GM19463 (cell line): ENCODE data around the gene OR6C6.
"Not testable (repeated sequence)": the region's sequence is repeated elsewhere in the genome, so short reads cannot be mapped to it uniquely, and the experiment has no call there.

ENCODE experiments used
- ATAC-seq: cut with Tn5 transposase; IDR thresholded peaks from one replicate; pipeline ENCODE4 v1.9.1; 2021; ENCODE audit warnings: mild to moderate bottlenecking, moderate library complexity; ENCODE audit not compliant: unreplicated experiment

Gene OR6C6

DNA sequence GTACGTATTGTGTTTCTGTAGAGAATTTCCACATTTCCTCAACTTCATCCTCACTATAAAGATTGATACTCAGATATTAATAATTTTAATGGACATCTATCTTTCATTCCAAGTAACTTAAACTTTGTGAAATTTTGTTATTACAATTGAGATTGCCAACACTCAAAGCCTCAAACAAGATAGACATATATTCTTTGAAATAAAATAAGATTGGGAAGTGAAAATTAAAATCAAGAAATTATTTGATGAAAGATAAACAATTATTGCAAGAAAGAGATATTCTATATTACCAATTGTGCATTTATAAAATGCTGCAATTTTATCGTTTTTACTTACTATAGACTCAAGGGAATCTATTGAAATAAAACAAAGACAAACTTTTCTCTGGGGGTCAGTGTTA lies at the start of gene OR6C6:
Gene OR6C6 (minus strand): TSS at position 101 of the 400 bp plus-strand sequence. CDS start 1,337 bp downstream, outside the sequence.
- no peak for ATAC-seq

GRCh38 chr12:55336002-55336401 lies 39.6 kb upstream of the OR6C6 start:
- no peak for ATAC-seq

DNA sequence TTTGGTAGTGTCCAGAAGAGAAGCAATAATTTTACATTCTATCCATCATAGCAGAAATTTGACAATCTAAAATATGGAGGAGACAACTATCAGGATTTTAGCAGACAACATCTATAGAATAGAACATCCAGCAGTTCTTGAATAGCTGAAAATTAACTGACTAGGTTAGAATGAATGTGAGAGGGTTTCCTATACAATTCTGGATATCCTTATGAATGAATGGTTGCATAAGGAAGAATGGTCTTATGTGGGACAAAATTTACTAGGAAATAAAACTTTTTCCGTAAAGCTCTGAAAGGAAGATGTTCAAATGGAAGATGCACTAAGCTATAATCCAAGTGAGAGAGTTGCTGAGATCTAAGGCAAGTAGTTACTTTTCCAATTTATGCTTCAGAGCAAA lies 34.1 kb upstream of the OR6C6 start, which contains the start of gene OR6C3:
Gene OR6C3 (plus strand): TSS at position 301 of the 400 bp plus-strand sequence. CDS start 955 bp downstream, outside the sequence.
- no peak for ATAC-seq

- not testable (repeated sequence) for ATAC-seq
These were observed 29.4 kb upstream of the OR6C6 start for GRCh38 chr12:55325801-55326200.

- ATAC-seq: no peak
These were observed 23.8 kb upstream of the OR6C6 start for GRCh38 chr12:55320201-55320600.

- no peak for ATAC-seq
These were observed 17.7 kb upstream of the OR6C6 start, which contains the start of gene OR6C1 for GRCh38 chr12:55314043-55314442. OR6C1 (plus strand) TSS chr12:55314343; CDS start chr12:55320600, 6,257 bp downstream.

GRCh38 chr12:55289999-55290398 lies 6.4 kb downstream of the OR6C6 start:
- no peak for ATAC-seq

GRCh38 chr12:55280991-55281390 lies 15.4 kb downstream of the OR6C6 start:
- no peak for ATAC-seq

DNA sequence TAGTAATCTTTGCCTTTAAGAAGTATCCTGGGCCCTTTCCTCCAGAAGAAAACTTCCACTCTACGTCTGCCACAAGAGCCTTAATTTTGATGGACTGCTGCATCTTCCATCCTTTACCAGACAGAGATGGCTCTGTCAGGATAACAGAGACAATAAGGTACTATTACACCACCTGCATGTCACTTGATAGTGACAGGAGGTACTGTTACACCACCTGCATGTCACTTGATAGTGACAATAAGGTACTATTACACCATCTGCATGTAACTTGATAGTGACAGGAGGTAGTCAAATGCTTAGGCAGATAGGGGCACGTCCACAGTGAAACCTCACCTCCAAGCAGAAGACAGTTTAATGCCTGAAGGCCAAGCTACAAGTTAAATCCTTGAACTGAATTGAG lies 38.1 kb downstream of the OR6C6 start:
- no peak for ATAC-seq

- ATAC-seq: no peak
These were observed 39.5 kb downstream of the OR6C6 start for GRCh38 chr12:55256831-55257230.

GRCh38 chr12:55253281-55253680 lies 43.1 kb downstream of the OR6C6 start:
- ATAC-seq: no peak

- no peak for ATAC-seq
These were observed 45.4 kb downstream of the OR6C6 start for GRCh38 chr12:55250944-55251343.

DNA sequence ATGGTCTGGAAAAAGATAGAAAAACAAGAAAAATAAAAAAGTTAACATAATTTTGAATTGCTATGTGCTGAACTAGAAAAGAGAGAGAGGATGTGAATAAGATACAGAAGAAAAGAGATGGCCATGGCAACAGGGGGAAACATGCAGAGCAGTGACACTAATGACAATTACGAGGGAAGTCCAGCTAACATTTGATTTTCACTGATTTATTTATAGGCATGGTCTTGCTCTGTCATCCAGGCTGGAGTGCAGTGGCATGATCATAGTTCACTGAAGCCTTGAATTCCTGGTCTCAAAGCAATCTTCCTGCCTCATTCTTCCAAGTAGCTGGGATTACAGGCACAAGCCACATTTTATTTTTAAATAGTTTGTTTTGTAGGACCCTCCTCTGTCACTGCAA lies 50.2 kb downstream of the OR6C6 start:
- ATAC-seq: no peak

DNA sequence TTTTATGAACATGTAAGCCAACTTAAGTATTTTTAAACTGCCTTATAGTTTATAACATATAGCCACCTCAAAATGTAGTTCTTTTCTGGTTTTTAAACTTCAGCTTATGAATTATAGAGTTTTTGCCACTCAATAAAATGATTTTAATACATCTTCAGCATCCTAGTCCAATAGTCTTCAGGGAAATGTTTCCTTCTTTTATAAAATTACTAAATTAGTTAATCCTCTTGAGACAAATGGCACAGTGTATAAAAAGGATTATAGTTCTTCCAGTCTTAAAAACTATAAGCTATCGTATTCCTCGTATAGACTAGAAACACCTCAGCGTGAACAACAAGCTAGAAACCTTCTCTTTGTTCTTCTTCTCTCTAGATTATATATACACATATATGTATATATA lies 52.1 kb downstream of the OR6C6 start, which contains the start of gene OR6C74:
Gene OR6C74 (plus strand): TSS at position 301 of the 400 bp plus-strand sequence. CDS start 2,679 bp downstream, outside the sequence.
- ATAC-seq: no peak
